Calu3 (cell line): Measurements from ENCODE around the gene TXNRD1. TPM values are rescaled to one million over a fixed set of nuclear protein-coding genes. Genes with fewer than 3 reads are reported as not detected.
A peak's percentile ranks its signal among the peaks of the same experiment; 100 is the strongest.

Experiments
- BruUV-seq: library from RNA; stranded (reverse); fragments of 400-500 nt; replicated peaks from 2 replicates; lab custom pipeline; 2021; lab: Mats Ljungman, UMichigan
- CTCF ChIA-PET: fragments of 300-600 bp; sonication (Branson Sonifier 250); formaldehyde crosslinking; loops from one replicate; lab custom pipeline; 2022; ENCODE audit warnings: antibody characterized with exemption; lab: Charles Lee
- DNase-seq: peaks from one replicate; pipeline ENCODE4 v3.0.0; 2022
- H3K27ac Mint-ChIP-seq: one replicate; pipeline ENCODE4 v1.8.0; 2022; ENCODE audit warnings: mixed read lengths; ENCODE audit not compliant: unreplicated experiment
- H3K27me3 Mint-ChIP-seq: one replicate; pipeline ENCODE4 v1.8.0; 2022; ENCODE audit warnings: mixed read lengths; ENCODE audit not compliant: unreplicated experiment
- H3K36me3 Mint-ChIP-seq: one replicate; pipeline ENCODE4 v1.8.0; 2022; ENCODE audit warnings: mild to moderate bottlenecking, moderate library complexity, mixed read lengths; ENCODE audit not compliant: insufficient read depth, unreplicated experiment
- H3K4me1 Mint-ChIP-seq: one replicate; pipeline ENCODE4 v1.8.0; 2022; ENCODE audit warnings: mild to moderate bottlenecking, low read depth, mixed read lengths; ENCODE audit not compliant: unreplicated experiment
- H3K4me3 Mint-ChIP-seq: one replicate; pipeline ENCODE4 v1.8.0; 2022; ENCODE audit warnings: mild to moderate bottlenecking, low read depth, moderate library complexity, mixed read lengths; ENCODE audit not compliant: unreplicated experiment
- H3K9me3 Mint-ChIP-seq: one replicate; pipeline ENCODE4 v1.8.0; 2022; ENCODE audit warnings: low read depth, mixed read lengths; ENCODE audit not compliant: unreplicated experiment
- intact Hi-C: fragments of 100-400 bp; cut with micrococcal nuclease; formaldehyde crosslinking; loops from one replicate; pipeline ENCODE4 v1.10.0; 2022; ENCODE audit not compliant: unreplicated experiment
- total RNA-seq: library from RNA; stranded (reverse); gene quantifications from 2 replicates; pipeline ENCODE4 v1.2.3, GENCODE V29; 2022
- TF ChIP-seq, protein P1 (sequence below): fragments of 200-600 bp; IDR thresholded peaks from one replicate; pipeline ENCODE4 v1.8.0; 2022; ENCODE audit warnings: antibody characterized with exemption; ENCODE audit not compliant: unreplicated experiment

The TXNRD1 gene
- total RNA-seq, 1 experiment from 2014 or later, result 262 TPM

DNA sequence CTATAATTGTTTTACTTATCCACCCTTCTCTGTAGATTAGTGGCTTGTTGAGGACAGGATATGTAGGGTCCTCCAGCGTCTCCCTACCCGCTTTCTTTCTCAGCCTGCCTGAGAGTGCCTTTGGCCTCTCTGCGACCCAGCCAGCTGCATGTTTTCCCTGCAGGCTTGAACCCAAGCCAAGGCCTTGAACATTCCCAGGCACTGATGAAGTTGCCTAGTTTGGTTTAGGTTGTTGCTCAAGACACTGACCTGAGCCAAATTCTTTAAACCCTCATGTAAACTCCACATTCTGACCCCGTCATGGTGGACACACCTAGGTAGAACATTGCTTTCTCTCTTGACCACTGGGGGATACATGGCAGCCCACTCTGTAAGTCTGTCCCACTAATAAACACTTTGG lies 33.4 kb upstream of the TXNRD1 start:
- no TSS peak for BruUV-seq
- Mint-ChIP-seq H3K27me3 (no peaks in the 10 kb centered on the region), H3K27ac (no peak overlapping the region), H3K9me3 (no peaks in the 10 kb centered on the region), H3K36me3 (no peaks in the 10 kb centered on the region), H3K4me1 (peaks cover 15% of the 10 kb centered on the region), H3K4me3 (no peak overlapping the region)
- DNase-seq, result no peak
- CTCF ChIA-PET, result interaction anchor here (0.6 to 0.8 kb wide), 2 partner anchors 14 to 573 kb away, joined by 3 to 5 read pairs; no protein-coding TSS in a partner anchor
- intact Hi-C loops, result no loop called here
- TF ChIP-seq, protein P1, sequence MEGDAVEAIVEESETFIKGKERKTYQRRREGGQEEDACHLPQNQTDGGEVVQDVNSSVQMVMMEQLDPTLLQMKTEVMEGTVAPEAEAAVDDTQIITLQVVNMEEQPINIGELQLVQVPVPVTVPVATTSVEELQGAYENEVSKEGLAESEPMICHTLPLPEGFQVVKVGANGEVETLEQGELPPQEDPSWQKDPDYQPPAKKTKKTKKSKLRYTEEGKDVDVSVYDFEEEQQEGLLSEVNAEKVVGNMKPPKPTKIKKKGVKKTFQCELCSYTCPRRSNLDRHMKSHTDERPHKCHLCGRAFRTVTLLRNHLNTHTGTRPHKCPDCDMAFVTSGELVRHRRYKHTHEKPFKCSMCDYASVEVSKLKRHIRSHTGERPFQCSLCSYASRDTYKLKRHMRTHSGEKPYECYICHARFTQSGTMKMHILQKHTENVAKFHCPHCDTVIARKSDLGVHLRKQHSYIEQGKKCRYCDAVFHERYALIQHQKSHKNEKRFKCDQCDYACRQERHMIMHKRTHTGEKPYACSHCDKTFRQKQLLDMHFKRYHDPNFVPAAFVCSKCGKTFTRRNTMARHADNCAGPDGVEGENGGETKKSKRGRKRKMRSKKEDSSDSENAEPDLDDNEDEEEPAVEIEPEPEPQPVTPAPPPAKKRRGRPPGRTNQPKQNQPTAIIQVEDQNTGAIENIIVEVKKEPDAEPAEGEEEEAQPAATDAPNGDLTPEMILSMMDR, result no peak

DNA sequence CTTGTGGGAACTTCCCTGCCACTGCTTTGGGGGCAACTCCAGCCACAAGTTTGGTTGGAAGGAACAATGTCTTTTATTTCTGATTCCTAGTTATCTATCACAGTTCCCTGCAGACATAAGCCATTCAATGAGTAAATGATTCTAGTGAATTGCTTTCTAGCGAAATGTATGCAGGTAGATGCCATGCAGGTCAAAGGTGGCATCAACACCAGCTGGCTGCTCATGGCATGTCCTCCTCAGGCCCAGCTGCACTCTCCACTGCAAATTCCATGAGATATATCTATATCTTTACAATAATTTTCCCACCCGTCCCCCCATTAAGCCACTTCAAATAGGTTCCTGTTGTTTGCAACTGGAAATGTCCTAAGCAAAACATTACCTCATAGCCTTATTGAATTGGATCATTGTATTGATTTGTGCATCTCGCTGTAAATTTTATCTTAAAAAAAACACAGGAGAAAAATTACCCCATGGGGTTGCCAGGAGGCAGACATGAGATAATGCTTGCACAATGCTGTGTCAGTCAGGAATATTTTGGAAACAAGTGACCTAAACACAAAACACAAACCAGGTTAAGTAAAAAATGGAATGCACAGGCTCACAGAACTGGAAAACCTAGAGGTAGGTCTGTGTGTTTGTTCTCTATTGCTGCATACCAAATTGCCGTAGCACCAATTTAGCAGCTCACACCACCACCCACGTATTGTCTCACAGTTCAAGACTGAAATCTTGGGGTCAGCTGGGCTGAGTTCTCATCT lies 32.8 kb upstream of the TXNRD1 start:
- DNase-seq, result no peak
- TF ChIP-seq, protein P1, result no peak
- H3K4me1 Mint-ChIP-seq, result peaks cover 16% of the 10 kb centered on the region
- no peaks in the 10 kb centered on the region for H3K9me3 Mint-ChIP-seq
- BruUV-seq, result no TSS peak
- no peaks in the 10 kb centered on the region for H3K27me3 Mint-ChIP-seq
- CTCF ChIA-PET, result interaction anchor here (0.8 kb wide), 1 partner anchor 572 kb away, joined by 3 read pairs; no protein-coding TSS in a partner anchor
- no peak overlapping the region for H3K27ac Mint-ChIP-seq
- H3K4me3 Mint-ChIP-seq, result no peak overlapping the region
- H3K36me3 Mint-ChIP-seq, result no peaks in the 10 kb centered on the region
- intact Hi-C loops, result no loop called here

DNA sequence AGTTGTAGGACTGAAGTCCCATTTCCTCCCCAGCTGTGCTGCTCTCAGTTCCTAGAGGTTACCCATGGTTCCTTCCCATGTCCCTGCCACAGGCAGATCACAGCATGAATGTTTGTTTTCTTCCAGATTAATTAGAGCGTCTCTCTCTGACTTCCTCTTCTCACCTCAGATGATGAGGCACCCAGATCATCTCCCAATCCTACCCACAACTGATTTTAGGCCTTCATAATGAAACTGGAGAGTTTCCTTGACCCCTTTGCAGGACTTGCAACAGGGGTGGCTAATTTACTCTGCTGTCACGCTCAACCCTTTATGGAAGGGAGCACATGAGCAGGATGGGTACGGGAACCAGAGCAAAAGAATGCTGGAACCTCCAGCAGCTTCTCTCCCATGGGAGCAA lies 32.1 kb upstream of the TXNRD1 start:
- no peak overlapping the region for H3K27ac Mint-ChIP-seq
- no peaks in the 10 kb centered on the region for H3K9me3 Mint-ChIP-seq
- BruUV-seq, result no TSS peak
- no peaks in the 10 kb centered on the region for H3K27me3 Mint-ChIP-seq
- H3K4me3 Mint-ChIP-seq, result no peak overlapping the region
- TF ChIP-seq, protein P1, result no peak
- H3K4me1 Mint-ChIP-seq, result peaks cover 11% of the 10 kb centered on the region
- CTCF ChIA-PET, result no interaction called here
- DNase-seq, result no peak
- intact Hi-C loops, result no loop called here
- no peaks in the 10 kb centered on the region for H3K36me3 Mint-ChIP-seq

DNA sequence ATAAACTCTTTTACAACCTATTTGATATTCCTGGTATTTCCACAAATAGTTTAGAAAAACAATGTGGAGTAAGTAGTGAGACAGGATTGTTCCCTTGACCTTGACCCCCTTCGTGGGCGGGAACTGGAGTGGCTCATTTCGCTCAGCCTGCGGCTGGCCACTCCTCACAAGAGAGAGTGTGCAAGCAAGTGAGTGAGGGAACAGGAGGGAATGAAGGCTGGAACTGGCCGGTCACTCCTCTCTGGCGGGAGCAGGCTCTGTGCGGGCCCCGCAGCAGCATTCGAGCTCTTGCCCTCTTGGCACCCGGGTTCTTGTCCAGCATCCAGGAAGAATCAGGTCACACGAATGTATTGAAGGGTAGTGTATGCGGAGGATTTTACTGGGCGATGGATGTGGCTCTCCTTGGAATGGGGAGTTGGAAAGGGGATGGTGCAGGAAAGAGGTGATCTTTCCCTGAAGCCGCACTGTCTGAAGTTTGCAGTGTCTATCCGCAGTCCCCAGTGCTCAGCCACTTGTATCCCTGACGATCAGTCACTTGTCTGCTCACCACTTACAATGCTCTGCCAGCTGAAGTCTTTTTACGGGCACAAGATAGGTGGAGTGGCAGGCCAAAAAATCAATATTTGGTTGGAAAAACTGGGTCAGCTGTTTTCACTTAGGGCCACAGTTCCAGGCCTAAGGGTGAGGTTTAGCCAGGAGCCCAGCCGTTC lies 28.0 kb upstream of the TXNRD1 start:
- no peaks in the 10 kb centered on the region for H3K36me3 Mint-ChIP-seq
- no peaks in the 10 kb centered on the region for H3K9me3 Mint-ChIP-seq
- TF ChIP-seq, protein P1, result no peak
- H3K4me1 Mint-ChIP-seq, result peaks cover 9% of the 10 kb centered on the region
- no TSS peak for BruUV-seq
- intact Hi-C loops, result no loop called here
- H3K27ac Mint-ChIP-seq, result no peak overlapping the region
- DNase-seq, result peak; percentile 17
- CTCF ChIA-PET, result interaction anchor here (0.9 kb wide), 1 partner anchor 10 kb away, joined by 3 read pairs; no protein-coding TSS in a partner anchor
- no peaks in the 10 kb centered on the region for H3K27me3 Mint-ChIP-seq
- no peak overlapping the region for H3K4me3 Mint-ChIP-seq
